Measurements from ENCODE around the gene NKIRAS2.

The NKIRAS2 gene

GRCh38 chr17:41977991-41978390 is 41.9 kb upstream of the NKIRAS2 start:
- no peak overlapping the region for H3K9ac ChIP-seq (ENCODE audit: low read depth, low read length, poor library complexity, severe bottlenecking)
- peaks cover 80% of the 10 kb centered on the region; the same call in 1 of the 2 replicates for H3K36me3 ChIP-seq (ENCODE audit: insufficient read depth, low read length)
- H3K4me1 ChIP-seq (ENCODE audit: insufficient read depth, low read length, poor library complexity, severe bottlenecking), result no peaks in the 10 kb centered on the region
- no peaks in the 10 kb centered on the region for H4K20me1 ChIP-seq (ENCODE audit: insufficient read depth, low read length, poor library complexity, severe bottlenecking)
- H3F3A ChIP-seq (ENCODE audit: low read depth), result no peaks in the 10 kb centered on the region
- no peak overlapping the region for H2AFZ ChIP-seq (ENCODE audit: low read length)
- no peaks in the 10 kb centered on the region for H3K27me3 ChIP-seq (ENCODE audit: insufficient read depth, low read length, poor library complexity, severe bottlenecking)
- no peaks in the 10 kb centered on the region for H3K9me3 ChIP-seq (ENCODE audit: insufficient read depth, low read depth, low read length)
- H3K4me3 ChIP-seq (ENCODE audit: low read length, poor library complexity, severe bottlenecking), result no peak overlapping the region
- no peak overlapping the region for H3K4me2 ChIP-seq (ENCODE audit: low read depth, low read length, poor library complexity, severe bottlenecking)
- H3K9me2 ChIP-seq (replicated peaks; ENCODE audit: low read depth, low read length), result no peaks in the 10 kb centered on the region
- no peak for TF ChIP-seq EZH2phosphoT487 (IDR thresholded peaks at IDR 0.05; ENCODE audit: borderline replicate concordance)
- TF ChIP-seq, protein P1, sequence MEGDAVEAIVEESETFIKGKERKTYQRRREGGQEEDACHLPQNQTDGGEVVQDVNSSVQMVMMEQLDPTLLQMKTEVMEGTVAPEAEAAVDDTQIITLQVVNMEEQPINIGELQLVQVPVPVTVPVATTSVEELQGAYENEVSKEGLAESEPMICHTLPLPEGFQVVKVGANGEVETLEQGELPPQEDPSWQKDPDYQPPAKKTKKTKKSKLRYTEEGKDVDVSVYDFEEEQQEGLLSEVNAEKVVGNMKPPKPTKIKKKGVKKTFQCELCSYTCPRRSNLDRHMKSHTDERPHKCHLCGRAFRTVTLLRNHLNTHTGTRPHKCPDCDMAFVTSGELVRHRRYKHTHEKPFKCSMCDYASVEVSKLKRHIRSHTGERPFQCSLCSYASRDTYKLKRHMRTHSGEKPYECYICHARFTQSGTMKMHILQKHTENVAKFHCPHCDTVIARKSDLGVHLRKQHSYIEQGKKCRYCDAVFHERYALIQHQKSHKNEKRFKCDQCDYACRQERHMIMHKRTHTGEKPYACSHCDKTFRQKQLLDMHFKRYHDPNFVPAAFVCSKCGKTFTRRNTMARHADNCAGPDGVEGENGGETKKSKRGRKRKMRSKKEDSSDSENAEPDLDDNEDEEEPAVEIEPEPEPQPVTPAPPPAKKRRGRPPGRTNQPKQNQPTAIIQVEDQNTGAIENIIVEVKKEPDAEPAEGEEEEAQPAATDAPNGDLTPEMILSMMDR (conservative IDR thresholded peaks at IDR 0.05; ENCODE audit: low read length), result no peak
- H3K79me2 ChIP-seq (ENCODE audit: insufficient read depth, low read length), result no peaks in the 10 kb centered on the region

GRCh38 chr17:41982026-41982760 is 37.7 kb upstream of the NKIRAS2 start:
- Histone ChIP-seq H3K36me3 (ENCODE audit: insufficient read depth, low read length) (peaks cover 77% of the 10 kb centered on the region; the same call in 1 of the 2 replicates), H3K27me3 (ENCODE audit: insufficient read depth, low read length, poor library complexity, severe bottlenecking) (no peaks in the 10 kb centered on the region), H4K20me1 (ENCODE audit: insufficient read depth, low read length, poor library complexity, severe bottlenecking) (no peaks in the 10 kb centered on the region)

GRCh38 chr17:41984454-41984853 is 35.4 kb upstream of the NKIRAS2 start:
- H3K4me3 ChIP-seq (ENCODE audit: low read length, poor library complexity, severe bottlenecking), result no peak overlapping the region
- no peaks in the 10 kb centered on the region for H3K9me3 ChIP-seq (ENCODE audit: insufficient read depth, low read depth, low read length)
- H3K4me2 ChIP-seq (ENCODE audit: low read depth, low read length, poor library complexity, severe bottlenecking), result no peak overlapping the region
- no peaks in the 10 kb centered on the region for H3K9me2 ChIP-seq (replicated peaks; ENCODE audit: low read depth, low read length)
- TF ChIP-seq, protein P1 (conservative IDR thresholded peaks at IDR 0.05; ENCODE audit: low read length), result no peak
- TF ChIP-seq EZH2phosphoT487 (IDR thresholded peaks at IDR 0.05; ENCODE audit: borderline replicate concordance), result no peak
- no peaks in the 10 kb centered on the region for H3K79me2 ChIP-seq (ENCODE audit: insufficient read depth, low read length)
- no peak overlapping the region for H2AFZ ChIP-seq (ENCODE audit: low read length)
- H3K27me3 ChIP-seq (ENCODE audit: insufficient read depth, low read length, poor library complexity, severe bottlenecking), result no peaks in the 10 kb centered on the region
- H3K4me1 ChIP-seq (ENCODE audit: insufficient read depth, low read length, poor library complexity, severe bottlenecking), result no peaks in the 10 kb centered on the region
- no peaks in the 10 kb centered on the region for H3F3A ChIP-seq (ENCODE audit: low read depth)
- H3K36me3 ChIP-seq (ENCODE audit: insufficient read depth, low read length), result peaks cover 88% of the 10 kb centered on the region; the same call in 1 of the 2 replicates
- H3K9ac ChIP-seq (ENCODE audit: low read depth, low read length, poor library complexity, severe bottlenecking), result no peak overlapping the region
- no peaks in the 10 kb centered on the region for H4K20me1 ChIP-seq (ENCODE audit: insufficient read depth, low read length, poor library complexity, severe bottlenecking)

More at GRCh38 chr17:41982026-41982760, 37.7 kb upstream of the NKIRAS2 start:
- no peaks in the 10 kb centered on the region for H3K79me2 ChIP-seq (ENCODE audit: insufficient read depth, low read length)
- H3F3A ChIP-seq (ENCODE audit: low read depth), result no peaks in the 10 kb centered on the region
- no peak overlapping the region for H3K9ac ChIP-seq (ENCODE audit: low read depth, low read length, poor library complexity, severe bottlenecking)
- no peaks in the 10 kb centered on the region for H3K9me2 ChIP-seq (replicated peaks; ENCODE audit: low read depth, low read length)
- no peak overlapping the region for H2AFZ ChIP-seq (ENCODE audit: low read length)
- H3K4me3 ChIP-seq (ENCODE audit: low read length, poor library complexity, severe bottlenecking), result no peak overlapping the region
- no peaks in the 10 kb centered on the region for H3K4me1 ChIP-seq (ENCODE audit: insufficient read depth, low read length, poor library complexity, severe bottlenecking)
- no peak overlapping the region for H3K4me2 ChIP-seq (ENCODE audit: low read depth, low read length, poor library complexity, severe bottlenecking)
- no peaks in the 10 kb centered on the region for H3K9me3 ChIP-seq (ENCODE audit: insufficient read depth, low read depth, low read length)
- no peak for TF ChIP-seq EZH2phosphoT487 (IDR thresholded peaks at IDR 0.05; ENCODE audit: borderline replicate concordance)
- TF ChIP-seq, protein P1 (conservative IDR thresholded peaks at IDR 0.05; ENCODE audit: low read length), result no peak

Data from Loucy (cell line).